H1 (cell line): ENCODE results near the gene ZNF614. TPM values are rescaled to one million over a fixed set of nuclear protein-coding genes. Genes with fewer than 3 reads are reported as not detected.

Source experiments
- CTCF ChIA-PET: fragments of 300-600 bp; sonication (Branson Sonifier 250); formaldehyde crosslinking; loops from one replicate; lab custom pipeline; 2021; ENCODE audit not compliant: partially characterized antibody; lab: Charles Lee
- POLR2A ChIA-PET: fragments of 300-600 bp; sonication (Branson Sonifier 250); formaldehyde crosslinking; loops from one replicate; lab custom pipeline; 2021; ENCODE audit warnings: inconsistent platforms; ENCODE audit not compliant: partially characterized antibody; lab: Charles Lee
- DNase-seq, 2 experiments: peaks; one replicate each; pipeline versions ENCODE4 v3.0.0 to v3.0.0-alpha.2; 2010 to 2022; ENCODE audit warnings: low spot score in 2 of 2, low read depth in 1 of 2, mixed read lengths in 1 of 2
- FAIRE-seq: peaks from 2 replicates; lab custom pipeline; 2011; peaks lifted over from hg19 to GRCh38; lab: Jason Lieb, UNC
- H2AFZ ChIP-seq: 2 replicates; pipeline ENCODE4 v1.8.1; 2012; ENCODE audit warnings: low read length, inconsistent platforms
- H2AK5ac ChIP-seq: 2 replicates; pipeline ENCODE4 v1.6.1; 2013; ENCODE audit warnings: low read depth, low read length
- H2BK120ac ChIP-seq: replicated peaks from 2 replicates; pipeline ENCODE3; 2013; ENCODE audit warnings: low read depth, low read length, inconsistent platforms
- H2BK12ac ChIP-seq: 2 replicates; pipeline ENCODE4 v1.6.1; 2013; ENCODE audit warnings: low read depth, low read length
- H2BK15ac ChIP-seq: 2 replicates; pipeline ENCODE4 v1.6.1; 2013; ENCODE audit warnings: low read length
- H2BK20ac ChIP-seq: 2 replicates; pipeline ENCODE4 v1.6.1; 2013; ENCODE audit warnings: low read length
- H2BK5ac ChIP-seq: 2 replicates; pipeline ENCODE4 v1.6.1; 2013; ENCODE audit warnings: low read depth, low read length
- H3K14ac ChIP-seq: 2 replicates; pipeline ENCODE4 v1.6.1; 2013; ENCODE audit warnings: inconsistent platforms; ENCODE audit not compliant: insufficient read length
- H3K18ac ChIP-seq: 2 replicates; pipeline ENCODE4 v1.6.1; 2013; ENCODE audit warnings: low read length; ENCODE audit errors: extremely low read depth
- H3K23ac ChIP-seq: 2 replicates; pipeline ENCODE4 v1.6.1; 2013; ENCODE audit warnings: inconsistent platforms; ENCODE audit not compliant: insufficient read length
- H3K23me2 ChIP-seq: 2 replicates; pipeline ENCODE4 v1.6.1; 2013; ENCODE audit warnings: low read depth, low read length
- H3K27ac ChIP-seq: 2 replicates; pipeline ENCODE4 v1.6.1; 2011; ENCODE audit warnings: low read depth, low read length, inconsistent platforms
- H3K27me3 ChIP-seq, 4 experiments: replicated peaks in 1 of 4; 1 replicate in 1 of 4; 2 replicates in 3 of 4; pipeline versions ENCODE4 v1.6.1 to v1.8.1; 2011 to 2013; ENCODE audit warnings: low read length in 3 of 4, mild to moderate bottlenecking in 3 of 4, inconsistent platforms in 2 of 4, mixed read lengths in 2 of 4, moderate library complexity in 1 of 4; ENCODE audit not compliant: control insufficient read depth in 3 of 4, insufficient read depth in 3 of 4; ENCODE audit errors: extremely low read depth in 1 of 4
- H3K36me3 ChIP-seq, 4 experiments: 2 replicates each; pipeline versions ENCODE4 v1.6.1 to v1.8.1; 2011 to 2013; ENCODE audit warnings: mild to moderate bottlenecking in 4 of 4, low read length in 3 of 4, moderate library complexity in 2 of 4, control low read depth in 1 of 4, inconsistent platforms in 1 of 4; ENCODE audit not compliant: insufficient read depth in 4 of 4, control insufficient read depth in 2 of 4
- H3K4ac ChIP-seq: replicated peaks from 2 replicates; pipeline ENCODE3; 2013; ENCODE audit warnings: low read length, low read depth, mixed read lengths, inconsistent platforms; ENCODE audit not compliant: insufficient read length
- H3K4me1 ChIP-seq, 4 experiments: replicated peaks in 1 of 4; 1 replicate in 1 of 4; 2 replicates in 3 of 4; pipeline versions ENCODE4 v1.6.1 to v1.8.1; 2011 to 2013; ENCODE audit warnings: low read length in 3 of 4, inconsistent platforms in 2 of 4, mixed read lengths in 1 of 4; ENCODE audit not compliant: insufficient read depth in 4 of 4, control insufficient read depth in 3 of 4
- H3K4me2 ChIP-seq, 2 experiments: 2 replicates each; pipeline versions ENCODE4 v1.6.1 to v1.8.1; 2011 to 2013; ENCODE audit warnings: low read depth in 2 of 2, low read length in 2 of 2, control low read depth in 1 of 2, inconsistent platforms in 1 of 2, mild to moderate bottlenecking in 1 of 2; ENCODE audit not compliant: insufficient read depth in 1 of 2
- H3K4me3 ChIP-seq, 4 experiments: fragments of 200-600, 300-600 bp in 1 of 4; sonication (generic), shearing (Covaris generic), sonication (Bioruptor Twin) in 1 of 4; 2 replicates each; pipeline versions ENCODE4 v1.5.1 to v1.8.1; 2011 to 2016; ENCODE audit warnings: low read length in 4 of 4, low read depth in 3 of 4, control low read depth in 2 of 4, inconsistent platforms in 2 of 4, mild to moderate bottlenecking in 2 of 4, mixed read lengths in 1 of 4, moderate library complexity in 1 of 4; ENCODE audit not compliant: insufficient read depth in 2 of 4; ENCODE audit errors: extremely low read depth in 1 of 4
- H3K56ac ChIP-seq: replicated peaks from 2 replicates; pipeline ENCODE3; 2013; ENCODE audit warnings: low read depth, mild to moderate bottlenecking, mixed read lengths, low read length, inconsistent platforms; ENCODE audit not compliant: insufficient read length
- H3K79me1 ChIP-seq: 2 replicates; pipeline ENCODE4 v1.6.1; 2013; ENCODE audit warnings: low read depth, low read length, control low read depth
- H3K79me2 ChIP-seq, 2 experiments: 2 replicates each; pipeline versions ENCODE4 v1.6.1 to v1.8.1; 2012 to 2013; ENCODE audit warnings: low read length in 2 of 2, mild to moderate bottlenecking in 2 of 2, inconsistent platforms in 1 of 2; ENCODE audit not compliant: insufficient read depth in 2 of 2, control insufficient read depth in 1 of 2
- H3K9ac ChIP-seq, 4 experiments: replicated peaks in 1 of 4; 1 replicate in 1 of 4; 2 replicates in 3 of 4; pipeline versions ENCODE4 v1.6.1 to v1.8.1; 2011 to 2013; ENCODE audit warnings: low read depth in 3 of 4, low read length in 3 of 4, control low read depth in 2 of 4, mild to moderate bottlenecking in 2 of 4, moderate library complexity in 2 of 4, inconsistent platforms in 1 of 4; ENCODE audit errors: extremely low read depth in 1 of 4
- H3K9me3 ChIP-seq, 2 experiments: 2 replicates each; pipeline versions ENCODE4 v1.6.1 to v1.8.1; 2012 to 2013; ENCODE audit warnings: mild to moderate bottlenecking in 2 of 2, moderate library complexity in 2 of 2, control low read depth in 1 of 2, inconsistent platforms in 1 of 2, low read depth in 1 of 2, low read length in 1 of 2, mixed read lengths in 1 of 2; ENCODE audit not compliant: insufficient read depth in 2 of 2
- H4K20me1 ChIP-seq, 2 experiments: replicated peaks in 1 of 2; 2 replicates each; pipeline versions ENCODE3 to v1.8.1; 2011 to 2013; ENCODE audit warnings: inconsistent platforms in 2 of 2, low read length in 2 of 2, mild to moderate bottlenecking in 1 of 2; ENCODE audit not compliant: insufficient read depth in 2 of 2, control insufficient read depth in 1 of 2
- H4K5ac ChIP-seq: 2 replicates; pipeline ENCODE4 v1.6.1; 2013; ENCODE audit warnings: low read length, low read depth, mixed read lengths, inconsistent platforms; ENCODE audit not compliant: insufficient read length
- H4K8ac ChIP-seq: 2 replicates; pipeline ENCODE4 v1.8.0; 2013; ENCODE audit warnings: mild to moderate bottlenecking, moderate library complexity, low read length, inconsistent platforms; ENCODE audit not compliant: insufficient read depth; ENCODE audit errors: extremely low read depth
- H4K91ac ChIP-seq: replicated peaks from 2 replicates; pipeline ENCODE3; 2013; ENCODE audit warnings: low read length, mixed read lengths, inconsistent platforms; ENCODE audit not compliant: insufficient read length
- ASH2L ChIP-seq: fragments of 200-600, 300-600 bp; sonication (generic); IDR thresholded peaks from one replicate; pipeline ENCODE4 v1.7.1; 2017; ENCODE audit warnings: low read length
- BCL11A ChIP-seq, 2 experiments: IDR thresholded peaks; one replicate each; pipeline ENCODE4 v1.6.1; 2011; ENCODE audit warnings: low read depth in 2 of 2, low read length in 2 of 2, mild to moderate bottlenecking in 2 of 2
- BRCA1 ChIP-seq: IDR thresholded peaks from 2 replicates; pipeline ENCODE4 v1.6.1; 2012; ENCODE audit warnings: low read depth, low read length, improper control_type of control experiment
- CBX8 ChIP-seq: fragments of 300-800, 300-1000 bp; sonication (generic); IDR thresholded peaks from 2 replicates; pipeline ENCODE4 v1.7.1; 2016; ENCODE audit warnings: low read depth, low read length, borderline replicate concordance
- GTF2F1 ChIP-seq: IDR thresholded peaks from 2 replicates; pipeline ENCODE4 v1.6.1; 2012; ENCODE audit warnings: low read depth, low read length, improper control_type of control experiment, borderline replicate concordance
- KDM4A ChIP-seq: IDR thresholded peaks from one replicate; pipeline ENCODE4 v1.7.1; 2012; ENCODE audit warnings: low read depth, mild to moderate bottlenecking, moderate library complexity, low read length, inconsistent platforms; ENCODE audit not compliant: severe bottlenecking
- SUZ12 ChIP-seq: fragments of 200-600 bp; sonication (generic); IDR thresholded peaks from 2 replicates; pipeline ENCODE4 v1.6.1; 2012; ENCODE audit warnings: mild to moderate bottlenecking, inconsistent platforms, low read length, moderate library complexity, mixed read lengths
- TAF7 ChIP-seq: optimal IDR thresholded peaks from 2 replicates; pipeline ENCODE3; 2011; ENCODE audit warnings: low read depth, mild to moderate bottlenecking, inconsistent platforms, low read length, moderate library complexity, borderline replicate concordance
- TBP ChIP-seq: IDR thresholded peaks from 2 replicates; pipeline ENCODE4 v1.6.1; 2011; ENCODE audit warnings: low read depth, low read length, improper control_type of control experiment
- WGBS, 2 experiments: shearing (Covaris generic) in 1 of 2; methylation state at CpG; one replicate each; pipeline versions ENCODE4 v1.1.6 to v1.1.7; 2013 to 2015; ENCODE audit warnings: low lambda C conversion rate in 2 of 2, mixed read lengths in 2 of 2, inconsistent platforms in 1 of 2, low coverage in 1 of 2, missing lambda C conversion rate in 1 of 2; ENCODE audit not compliant: insufficient replicate concordance in 2 of 2, insufficient coverage in 1 of 2, insufficient read length in 1 of 2; ENCODE audit errors: extremely low coverage in 1 of 2, missing lambda C conversion rate in 1 of 2; 5-methylcytosine and 5-hydroxymethylcytosine counted together
- polyA plus RNA-seq, 7 experiments: library from polyadenylated mRNA; depleted of rRNA in 3 of 7; stranded (reverse) in 5 of 7; unstranded in 2 of 7; fragments of >200 nt in 5 of 7; fragments of 200-250 nt in 2 of 7; gene quantifications; 1 replicate in 5 of 7; 2 replicates in 1 of 7; 4 replicates in 1 of 7; pipeline versions ENCODE4 v1.2.1 to v1.2.3, GENCODE V29; 2011 to 2013; ENCODE audit warnings: missing spikeins in 2 of 7, mixed read lengths in 2 of 7
- total RNA-seq: library from RNA; stranded (reverse); fragmentation: NEBNext Ultra II Directional; extraction: Animal tissue kit (Norgen Biotek cat#: 25700); gene quantifications from 2 replicates; pipeline ENCODE4 v1.2.1, GENCODE V29; 2021
- TF ChIP-seq, protein P1 (sequence below): IDR thresholded peaks from 2 replicates; pipeline ENCODE4 v1.6.1; 2011; ENCODE audit warnings: low read depth, mild to moderate bottlenecking, low read length; ENCODE audit not compliant: insufficient read depth
- TF ChIP-seq, protein P2 (sequence below), 3 experiments: IDR thresholded peaks; 1 replicate in 2 of 3; 2 replicates in 1 of 3; pipeline versions ENCODE4 v1.5.1 to v1.6.1; 2011; ENCODE audit warnings: low read length in 3 of 3, mild to moderate bottlenecking in 3 of 3, inconsistent platforms in 2 of 3, low read depth in 1 of 3, moderate library complexity in 1 of 3; ENCODE audit not compliant: insufficient read depth in 1 of 3; ENCODE audit errors: control extremely low read depth in 1 of 3

Gene ZNF614
- total and polyA plus RNA-seq, 2 of the 8 experiments (the other 6 are each of a cell fraction or from before 2014, with no cell fraction given) = 4.7 to 18.7 TPM

DNA sequence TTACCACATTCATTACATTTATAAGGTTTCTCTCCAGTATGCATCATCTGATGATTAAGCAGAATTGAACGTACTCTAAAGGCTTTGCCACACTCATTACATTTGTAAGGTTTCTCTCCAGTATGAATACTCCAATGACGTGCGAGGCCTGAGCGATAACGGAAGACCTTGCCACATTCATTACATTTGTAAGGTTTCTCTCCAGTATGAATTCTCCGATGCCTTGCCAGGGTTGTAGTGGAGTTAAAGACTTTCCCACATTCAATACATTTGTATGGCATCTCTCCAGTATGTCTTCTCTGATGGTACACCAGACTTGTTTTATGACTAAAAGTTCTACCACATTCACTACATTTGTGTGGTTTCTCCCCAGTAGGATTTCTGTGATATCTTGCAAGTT, 37.2 kb upstream of the ZNF614 start:
- H2BK120ac ChIP-seq = no peak overlapping the region
- no peak overlapping the region for H3K27ac ChIP-seq
- FAIRE-seq = no peak
- no peaks in the 10 kb centered on the region for H3K79me2 ChIP-seq
- 95% methylated on average over 6 of the region's 6 CpGs; no CpG with 5 or more reads in 1 of the 2 experiments for WGBS, 2 experiments
- no peak overlapping the region for H2AK5ac ChIP-seq
- no peak overlapping the region for H2BK20ac ChIP-seq
- peaks cover 0 to 73% (median 39%) of the 10 kb centered on the region in 4 experiments; a peak in 6 of 8 replicates for H3K36me3 ChIP-seq
- no peaks in the 10 kb centered on the region; the same call in 1 of the 2 replicates for H3K79me1 ChIP-seq
- no peaks in the 10 kb centered on the region for H3K4me1 ChIP-seq
- no peak overlapping the region for H3K56ac ChIP-seq
- no peak for DNase-seq
- H2BK12ac ChIP-seq = no peak overlapping the region
- H4K91ac ChIP-seq = no peak overlapping the region
- H3K4ac ChIP-seq = no peak overlapping the region
- H3K18ac ChIP-seq = no peak overlapping the region
- no peaks in the 10 kb centered on the region for H4K20me1 ChIP-seq
- no peak overlapping the region for H3K14ac ChIP-seq
- TF ChIP-seq, protein P1, sequence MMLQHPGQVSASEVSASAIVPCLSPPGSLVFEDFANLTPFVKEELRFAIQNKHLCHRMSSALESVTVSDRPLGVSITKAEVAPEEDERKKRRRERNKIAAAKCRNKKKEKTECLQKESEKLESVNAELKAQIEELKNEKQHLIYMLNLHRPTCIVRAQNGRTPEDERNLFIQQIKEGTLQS = no peak
- TF ChIP-seq, protein P2, sequence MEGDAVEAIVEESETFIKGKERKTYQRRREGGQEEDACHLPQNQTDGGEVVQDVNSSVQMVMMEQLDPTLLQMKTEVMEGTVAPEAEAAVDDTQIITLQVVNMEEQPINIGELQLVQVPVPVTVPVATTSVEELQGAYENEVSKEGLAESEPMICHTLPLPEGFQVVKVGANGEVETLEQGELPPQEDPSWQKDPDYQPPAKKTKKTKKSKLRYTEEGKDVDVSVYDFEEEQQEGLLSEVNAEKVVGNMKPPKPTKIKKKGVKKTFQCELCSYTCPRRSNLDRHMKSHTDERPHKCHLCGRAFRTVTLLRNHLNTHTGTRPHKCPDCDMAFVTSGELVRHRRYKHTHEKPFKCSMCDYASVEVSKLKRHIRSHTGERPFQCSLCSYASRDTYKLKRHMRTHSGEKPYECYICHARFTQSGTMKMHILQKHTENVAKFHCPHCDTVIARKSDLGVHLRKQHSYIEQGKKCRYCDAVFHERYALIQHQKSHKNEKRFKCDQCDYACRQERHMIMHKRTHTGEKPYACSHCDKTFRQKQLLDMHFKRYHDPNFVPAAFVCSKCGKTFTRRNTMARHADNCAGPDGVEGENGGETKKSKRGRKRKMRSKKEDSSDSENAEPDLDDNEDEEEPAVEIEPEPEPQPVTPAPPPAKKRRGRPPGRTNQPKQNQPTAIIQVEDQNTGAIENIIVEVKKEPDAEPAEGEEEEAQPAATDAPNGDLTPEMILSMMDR (IDR thresholded peaks at IDR 0.05; ENCODE audit: control extremely low read depth in 1 of 3, insufficient read depth in 1 of 3, low read depth in 1 of 3, low read length in 3 of 3) = no peak
- no peak for TF ChIP-seq BCL11A (IDR thresholded peaks at IDR 0.05; ENCODE audit: low read depth in 2 of 2, low read length in 2 of 2)
- no peak for TF ChIP-seq TBP
- TF ChIP-seq BRCA1 = no peak
- TF ChIP-seq TAF7 = no peak
- TF ChIP-seq SUZ12 = no peak
- no peak for TF ChIP-seq CBX8
- TF ChIP-seq KDM4A = no peak
- TF ChIP-seq ASH2L = no peak
- TF ChIP-seq GTF2F1 = no peak
- no peaks in the 10 kb centered on the region for H3K23me2 ChIP-seq
- no peak overlapping the region for H2BK15ac ChIP-seq
- no peaks in the 10 kb centered on the region for H3K27me3 ChIP-seq
- no peak overlapping the region for H4K5ac ChIP-seq
- no peak overlapping the region for H3K23ac ChIP-seq
- no peak overlapping the region for H2BK5ac ChIP-seq
- H3K9ac ChIP-seq = no peak overlapping the region
- ChIA-PET POLR2A (no interaction called here), CTCF (interaction anchor here (0.6 to 0.9 kb wide), 2 partner anchors 10 to 422 kb away, joined by 4 read pairs; no protein-coding TSS in a partner anchor)
- no peak overlapping the region for H4K8ac ChIP-seq
- no peak overlapping the region for H3K4me3 ChIP-seq
- H2AFZ ChIP-seq = no peak overlapping the region
- peaks cover 63 to 78% of the 10 kb centered on the region in 2 experiments for H3K9me3 ChIP-seq
- no peak overlapping the region for H3K4me2 ChIP-seq
